Stimulated activated naive CD4-positive, alpha-beta T cell (primary cell): ENCODE measurements around the gene DHRSX.
"Not testable (repeated sequence)": the region's sequence is repeated elsewhere in the genome, so short reads cannot be mapped to it uniquely, and the experiment has no call there.

Experiments
- DNase-seq, 6 experiments: peaks; one replicate each; lab custom pipeline; 2025; lab: John Stamatoyannopoulos, UW

DHRSX gene

GRCh38 chrX:2350036-2350435, 150.7 kb downstream of the DHRSX start:
- not testable (repeated sequence) for DNase-seq

- DNase-seq: no peak
These were observed 152.6 kb downstream of the DHRSX start for GRCh38 chrX:2348211-2348610.

GRCh38 chrX:2346158-2346557, 154.6 kb downstream of the DHRSX start:
- DNase-seq: no peak

- DNase-seq: no peak
These were observed 155.2 kb downstream of the DHRSX start for GRCh38 chrX:2345562-2345961.

- DNase-seq: no peak
These were observed 157.4 kb downstream of the DHRSX start for GRCh38 chrX:2343413-2343812.

- DNase-seq: no peak
These were observed 157.9 kb downstream of the DHRSX start for GRCh38 chrX:2342874-2343273.

GRCh38 chrX:2342281-2342688, 158.5 kb downstream of the DHRSX start:
- DNase-seq: no peak

- DNase-seq: no peak
These were observed 159.8 kb downstream of the DHRSX start for GRCh38 chrX:2340991-2341390.

- DNase-seq: no peak
These were observed 164.6 kb downstream of the DHRSX start for GRCh38 chrX:2336181-2336580.

- DNase-seq: no peak
These were observed 166.5 kb downstream of the DHRSX start for GRCh38 chrX:2334237-2334636.

GRCh38 chrX:2332252-2332651, 168.5 kb downstream of the DHRSX start:
- no peak for DNase-seq

- no peak for DNase-seq
These were observed 169.9 kb downstream of the DHRSX start for GRCh38 chrX:2330910-2331309.

GRCh38 chrX:2330487-2330886, 170.3 kb downstream of the DHRSX start:
- no peak for DNase-seq

- no peak for DNase-seq
These were observed 173.4 kb downstream of the DHRSX start for GRCh38 chrX:2327423-2327822.

- DNase-seq: no peak
These were observed 175.5 kb downstream of the DHRSX start for GRCh38 chrX:2325076-2325784.

- no peak for DNase-seq
These were observed 176.6 kb downstream of the DHRSX start for GRCh38 chrX:2324151-2324550.

- DNase-seq: no peak
These were observed 179.4 kb downstream of the DHRSX start for GRCh38 chrX:2321411-2321810.

- DNase-seq: no peak
These were observed 180.0 kb downstream of the DHRSX start for GRCh38 chrX:2320580-2321327.

- DNase-seq: no peak
These were observed 180.7 kb downstream of the DHRSX start for GRCh38 chrX:2320089-2320488.

GRCh38 chrX:2318371-2318770, 182.4 kb downstream of the DHRSX start:
- DNase-seq: no peak

GRCh38 chrX:2317527-2318055, 183.2 kb downstream of the DHRSX start:
- no peak for DNase-seq

- no peak for DNase-seq
These were observed 184.2 kb downstream of the DHRSX start for GRCh38 chrX:2316534-2316933.

GRCh38 chrX:2315434-2315833, 185.3 kb downstream of the DHRSX start:
- DNase-seq: no peak
